ENCODE measurements around the gene PLCL2.

DNA sequence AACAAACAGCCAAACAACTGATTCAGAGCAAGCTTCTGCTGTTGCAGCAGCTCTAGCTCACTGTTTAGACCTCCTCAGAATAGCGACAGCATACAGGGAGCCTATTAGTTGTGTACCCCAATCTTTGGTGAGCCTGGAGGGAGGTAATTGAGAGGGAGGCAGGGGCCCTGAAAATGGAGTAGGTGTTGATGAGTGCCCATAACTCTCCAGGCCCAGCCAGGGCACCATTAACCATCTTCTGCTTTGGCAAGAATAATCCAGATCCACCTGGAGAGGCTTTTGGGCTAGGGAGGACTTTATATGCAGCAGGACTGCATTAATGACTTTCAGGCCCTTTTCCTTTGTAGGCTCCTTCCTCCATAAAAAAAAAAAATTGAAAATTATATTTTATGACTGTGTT is 20.9 kb downstream of the PLCL2 start:
- TF ChIP-seq, protein P1, sequence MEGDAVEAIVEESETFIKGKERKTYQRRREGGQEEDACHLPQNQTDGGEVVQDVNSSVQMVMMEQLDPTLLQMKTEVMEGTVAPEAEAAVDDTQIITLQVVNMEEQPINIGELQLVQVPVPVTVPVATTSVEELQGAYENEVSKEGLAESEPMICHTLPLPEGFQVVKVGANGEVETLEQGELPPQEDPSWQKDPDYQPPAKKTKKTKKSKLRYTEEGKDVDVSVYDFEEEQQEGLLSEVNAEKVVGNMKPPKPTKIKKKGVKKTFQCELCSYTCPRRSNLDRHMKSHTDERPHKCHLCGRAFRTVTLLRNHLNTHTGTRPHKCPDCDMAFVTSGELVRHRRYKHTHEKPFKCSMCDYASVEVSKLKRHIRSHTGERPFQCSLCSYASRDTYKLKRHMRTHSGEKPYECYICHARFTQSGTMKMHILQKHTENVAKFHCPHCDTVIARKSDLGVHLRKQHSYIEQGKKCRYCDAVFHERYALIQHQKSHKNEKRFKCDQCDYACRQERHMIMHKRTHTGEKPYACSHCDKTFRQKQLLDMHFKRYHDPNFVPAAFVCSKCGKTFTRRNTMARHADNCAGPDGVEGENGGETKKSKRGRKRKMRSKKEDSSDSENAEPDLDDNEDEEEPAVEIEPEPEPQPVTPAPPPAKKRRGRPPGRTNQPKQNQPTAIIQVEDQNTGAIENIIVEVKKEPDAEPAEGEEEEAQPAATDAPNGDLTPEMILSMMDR (IDR thresholded peaks at IDR 0.05; ENCODE audit: low read depth, low read length) = no peak
- no peak for TF ChIP-seq MYC (IDR thresholded peaks at IDR 0.05; ENCODE audit: low read depth, low read length)
- TF ChIP-seq, protein P2, sequence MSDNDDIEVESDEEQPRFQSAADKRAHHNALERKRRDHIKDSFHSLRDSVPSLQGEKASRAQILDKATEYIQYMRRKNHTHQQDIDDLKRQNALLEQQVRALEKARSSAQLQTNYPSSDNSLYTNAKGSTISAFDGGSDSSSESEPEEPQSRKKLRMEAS (IDR thresholded peaks at IDR 0.05; ENCODE audit: low read depth, low read length) = no peak
- no peak for TF ChIP-seq POLR2A (IDR thresholded peaks at IDR 0.05; ENCODE audit: extremely low read depth, insufficient read length)

Data from NB4 (cell line).